Fibroblast of the aortic adventitia (primary cell): ENCODE data around the gene ANKFN1. TPM values are rescaled to one million over a fixed set of nuclear protein-coding genes. Genes with fewer than 3 reads are reported as not detected.

Experiments used
- DNase-seq: peaks from one replicate; pipeline ENCODE4 v3.0.0-alpha.2; 2010; ENCODE audit warnings: low read depth
- H3K4me3 ChIP-seq: 2 replicates; pipeline ENCODE4 v1.5.1; 2011; ENCODE audit warnings: low read depth, mild to moderate bottlenecking, control low read depth, low read length, moderate library complexity
- total RNA-seq: library from RNA; depleted of rRNA; stranded (reverse); fragments of >200 nt; gene quantifications from 2 replicates; pipeline ENCODE4 v1.2.3, GENCODE V29; 2012; ENCODE audit warnings: low replicate concordance
- TF ChIP-seq, protein P1 (sequence below): IDR thresholded peaks from 2 replicates; pipeline ENCODE4 v1.5.1; 2011; ENCODE audit warnings: mild to moderate bottlenecking, low read length, control low read depth, inconsistent platforms; ENCODE audit not compliant: insufficient read depth

Gene ANKFN1
- total RNA-seq, 1 donor, result not detected

DNA sequence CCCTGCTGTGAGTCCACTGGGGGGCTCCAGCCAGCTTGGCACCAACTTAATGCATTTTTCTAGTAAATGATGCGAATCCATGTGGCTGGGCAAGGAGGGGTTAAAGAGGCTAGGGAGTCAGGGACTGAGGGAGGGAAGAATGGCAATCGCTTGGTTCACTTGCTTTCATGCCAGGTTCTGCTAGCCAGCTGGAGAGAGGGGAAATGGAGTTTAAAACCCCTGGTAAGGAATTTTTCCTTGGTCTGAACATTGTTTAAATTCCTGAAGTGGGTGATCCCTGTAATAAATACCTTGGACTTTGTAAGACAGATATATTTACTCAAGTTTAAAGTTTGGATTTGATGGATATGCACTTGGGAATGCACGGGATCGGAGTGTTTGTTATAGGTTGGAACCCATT lies 22.8 kb downstream of the ANKFN1 start:
- peak; percentile 64 for DNase-seq
- TF ChIP-seq, protein P1, sequence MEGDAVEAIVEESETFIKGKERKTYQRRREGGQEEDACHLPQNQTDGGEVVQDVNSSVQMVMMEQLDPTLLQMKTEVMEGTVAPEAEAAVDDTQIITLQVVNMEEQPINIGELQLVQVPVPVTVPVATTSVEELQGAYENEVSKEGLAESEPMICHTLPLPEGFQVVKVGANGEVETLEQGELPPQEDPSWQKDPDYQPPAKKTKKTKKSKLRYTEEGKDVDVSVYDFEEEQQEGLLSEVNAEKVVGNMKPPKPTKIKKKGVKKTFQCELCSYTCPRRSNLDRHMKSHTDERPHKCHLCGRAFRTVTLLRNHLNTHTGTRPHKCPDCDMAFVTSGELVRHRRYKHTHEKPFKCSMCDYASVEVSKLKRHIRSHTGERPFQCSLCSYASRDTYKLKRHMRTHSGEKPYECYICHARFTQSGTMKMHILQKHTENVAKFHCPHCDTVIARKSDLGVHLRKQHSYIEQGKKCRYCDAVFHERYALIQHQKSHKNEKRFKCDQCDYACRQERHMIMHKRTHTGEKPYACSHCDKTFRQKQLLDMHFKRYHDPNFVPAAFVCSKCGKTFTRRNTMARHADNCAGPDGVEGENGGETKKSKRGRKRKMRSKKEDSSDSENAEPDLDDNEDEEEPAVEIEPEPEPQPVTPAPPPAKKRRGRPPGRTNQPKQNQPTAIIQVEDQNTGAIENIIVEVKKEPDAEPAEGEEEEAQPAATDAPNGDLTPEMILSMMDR, result no peak
- H3K4me3 ChIP-seq, result no peak overlapping the region

DNA sequence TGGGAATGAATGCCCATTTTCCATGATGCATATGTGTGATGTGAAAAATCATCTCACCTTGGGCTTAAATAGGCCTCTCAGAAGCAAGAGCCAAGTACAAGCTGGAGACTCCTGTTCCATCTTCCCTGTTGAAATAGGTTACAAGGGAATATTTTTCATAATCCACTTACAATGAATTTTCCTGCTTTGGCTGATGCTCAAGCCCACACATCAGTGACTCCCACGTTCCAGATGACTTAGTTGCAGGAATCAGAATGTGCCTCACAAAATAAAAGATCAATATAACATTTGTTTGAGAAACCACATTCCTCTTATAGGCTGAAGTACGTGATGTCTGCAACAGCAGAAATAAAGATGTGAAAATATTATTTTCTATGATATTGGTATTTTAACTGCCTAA lies 24.1 kb downstream of the ANKFN1 start:
- TF ChIP-seq, protein P1, result no peak

DNA sequence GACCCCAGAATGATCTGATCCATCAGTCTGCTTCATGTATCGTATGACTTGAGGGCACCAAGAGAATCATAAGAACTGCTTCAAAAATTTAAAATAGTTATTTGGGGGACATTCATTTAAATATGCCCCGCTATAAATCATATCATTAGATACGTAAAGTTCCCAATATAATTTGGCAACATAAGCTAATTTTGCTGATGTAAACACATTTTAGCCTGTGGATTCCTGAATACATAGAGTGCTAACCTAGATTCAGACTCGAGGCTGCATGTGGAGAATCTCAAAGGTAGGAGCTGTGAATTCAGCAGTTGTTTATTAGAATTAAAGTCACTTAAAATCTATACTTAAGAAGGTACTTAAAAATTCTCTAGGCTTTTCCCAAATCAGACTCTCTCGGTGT lies 24.9 kb downstream of the ANKFN1 start:
- no peak overlapping the region for H3K4me3 ChIP-seq
- DNase-seq, result no peak
- TF ChIP-seq, protein P1, result no peak

More for the DNA sequence above, 24.1 kb downstream of the ANKFN1 start:
- H3K4me3 ChIP-seq, result no peak overlapping the region
- DNase-seq, result no peak

DNA sequence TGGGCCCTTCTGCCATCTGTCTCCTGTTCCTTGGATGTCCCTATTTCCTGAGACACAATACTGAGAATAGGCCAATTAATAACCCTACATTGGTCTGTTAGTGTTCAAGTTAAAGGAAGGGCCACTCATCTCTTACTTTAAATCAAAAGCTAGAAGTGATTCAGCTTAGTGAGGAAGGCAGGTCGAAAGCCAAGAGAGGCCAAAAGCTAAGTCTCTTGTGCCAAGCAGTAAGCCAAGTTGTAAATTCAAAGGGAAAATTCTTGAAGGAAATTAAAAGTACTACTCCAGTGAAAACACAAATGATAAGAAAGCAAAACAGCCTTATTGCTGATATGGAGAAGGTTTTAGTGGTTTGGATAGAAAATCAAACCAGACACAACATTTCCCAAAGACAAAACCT lies 28.8 kb downstream of the ANKFN1 start:
- DNase-seq, result peak; percentile 58
- no peak overlapping the region for H3K4me3 ChIP-seq
- TF ChIP-seq, protein P1, result no peak

DNA sequence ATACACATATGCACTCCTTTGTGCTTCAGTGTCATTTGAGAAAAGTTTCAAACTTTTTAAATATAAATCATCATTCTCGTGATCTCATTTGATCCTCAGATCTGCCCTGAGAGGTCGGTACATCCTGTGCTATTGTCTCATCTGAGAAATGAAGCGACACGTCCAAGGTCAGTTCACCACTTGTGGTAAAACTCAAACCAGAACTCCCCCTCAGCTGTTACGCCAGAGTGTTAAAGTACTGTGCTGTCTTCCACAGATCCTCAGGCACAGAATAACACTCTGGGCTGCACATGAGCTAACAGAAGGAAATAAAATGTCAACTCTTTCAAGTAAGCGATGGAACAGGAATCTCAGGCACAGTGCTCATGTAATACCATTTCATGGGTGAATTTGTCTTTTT lies 31.4 kb downstream of the ANKFN1 start:
- no peak for DNase-seq
- H3K4me3 ChIP-seq, result no peak overlapping the region
- TF ChIP-seq, protein P1, result no peak

DNA sequence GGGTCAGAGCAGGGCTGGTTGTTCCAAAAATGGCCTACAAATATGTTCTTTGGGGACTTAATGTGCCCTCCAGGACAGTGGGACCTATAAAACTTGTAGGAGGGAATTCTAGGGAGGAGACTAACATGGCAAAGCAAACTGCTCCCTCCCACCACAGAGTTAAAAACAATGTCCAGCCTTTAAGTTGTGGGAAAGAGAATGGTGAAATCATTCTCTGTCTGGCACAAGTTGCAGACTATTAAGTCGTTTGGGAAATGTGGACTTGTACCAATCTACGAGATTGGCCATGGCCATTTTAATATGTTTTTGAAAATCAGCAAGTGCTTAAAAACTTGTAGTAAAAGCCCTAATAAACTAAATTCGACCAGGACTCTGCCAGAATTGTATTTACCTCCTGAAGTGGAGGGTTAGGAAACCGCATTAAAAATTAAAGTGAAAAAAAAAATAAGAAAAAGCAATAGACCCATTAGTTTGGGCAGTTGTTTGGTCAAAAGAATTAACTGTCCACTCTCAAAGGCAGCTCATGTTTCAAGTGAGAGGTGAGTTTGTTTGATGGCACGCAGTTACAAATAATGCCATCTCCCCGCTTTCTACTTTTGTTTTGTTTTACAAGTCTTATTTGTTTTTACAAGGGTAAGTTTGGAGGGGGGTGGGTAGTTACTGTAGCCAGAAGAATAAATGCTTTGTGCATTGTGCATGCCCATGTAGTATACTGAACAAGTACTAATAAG lies 32.4 kb downstream of the ANKFN1 start:
- peak; percentile 86 for DNase-seq
- TF ChIP-seq, protein P1, result no peak
- no peak overlapping the region for H3K4me3 ChIP-seq
